Rectal smooth muscle tissue (tissue), 1 donor: Measurements from ENCODE around the gene RFWD3.

Source experiments
- H3K27ac ChIP-seq: one replicate; pipeline ENCODE4 v1.7.0; 2013; ENCODE audit warnings: low read depth, low read length, inconsistent platforms
- H3K27me3 ChIP-seq: one replicate; pipeline ENCODE4 v1.7.0; 2013; ENCODE audit warnings: low read length; ENCODE audit not compliant: control insufficient read depth, insufficient read depth
- H3K36me3 ChIP-seq: one replicate; pipeline ENCODE4 v1.7.0; 2013; ENCODE audit warnings: low read length; ENCODE audit not compliant: control insufficient read depth, insufficient read depth
- H3K4me1 ChIP-seq: one replicate; pipeline ENCODE4 v1.7.0; 2013; ENCODE audit warnings: low read length; ENCODE audit not compliant: control insufficient read depth, insufficient read depth
- H3K4me3 ChIP-seq: one replicate; pipeline ENCODE4 v1.7.0; 2013; ENCODE audit warnings: low read length
- H3K9ac ChIP-seq: one replicate; pipeline ENCODE4 v1.7.0; 2013; ENCODE audit warnings: low read length

RFWD3 gene

DNA sequence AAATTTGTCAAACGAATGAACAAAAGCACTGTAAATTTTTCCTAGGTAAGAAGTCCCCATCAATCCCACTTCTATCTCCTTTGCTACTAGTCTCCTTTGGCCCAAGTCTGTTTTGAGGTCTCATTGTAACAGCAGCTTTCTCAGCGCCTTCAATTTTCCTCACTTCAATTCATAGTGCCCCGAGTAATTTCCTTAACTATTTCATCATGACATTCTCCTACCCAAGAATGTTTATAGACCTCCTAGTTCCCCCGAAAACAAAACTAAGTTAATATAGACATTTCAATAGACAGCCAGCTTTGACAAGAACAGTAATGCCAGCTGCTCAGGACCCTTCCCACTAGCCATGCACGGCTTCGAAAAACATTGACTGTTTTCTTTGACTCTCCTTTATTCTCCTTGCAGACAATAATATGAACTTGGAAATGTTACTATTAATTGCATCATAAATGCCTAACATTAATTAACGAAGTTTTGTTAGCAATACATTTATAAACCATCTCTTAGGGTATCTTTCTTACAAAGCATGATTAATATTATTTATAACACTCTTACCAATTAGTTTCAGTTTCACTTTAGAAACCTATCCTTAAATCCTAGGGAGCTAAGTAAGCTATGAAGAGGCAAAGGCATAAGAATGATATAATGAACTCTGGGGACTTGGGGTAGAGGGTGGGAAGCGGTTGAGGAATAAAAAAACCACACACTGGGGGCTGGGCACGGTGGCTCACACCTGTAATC lies 82.6 kb downstream of the RFWD3 start:
- Histone ChIP-seq H3K4me3 (no peak overlapping the region), H3K36me3 (no peaks in the 10 kb centered on the region), H3K9ac (no peak overlapping the region), H3K4me1 (no peaks in the 10 kb centered on the region), H3K27ac (no peak overlapping the region), H3K27me3 (no peaks in the 10 kb centered on the region)

DNA sequence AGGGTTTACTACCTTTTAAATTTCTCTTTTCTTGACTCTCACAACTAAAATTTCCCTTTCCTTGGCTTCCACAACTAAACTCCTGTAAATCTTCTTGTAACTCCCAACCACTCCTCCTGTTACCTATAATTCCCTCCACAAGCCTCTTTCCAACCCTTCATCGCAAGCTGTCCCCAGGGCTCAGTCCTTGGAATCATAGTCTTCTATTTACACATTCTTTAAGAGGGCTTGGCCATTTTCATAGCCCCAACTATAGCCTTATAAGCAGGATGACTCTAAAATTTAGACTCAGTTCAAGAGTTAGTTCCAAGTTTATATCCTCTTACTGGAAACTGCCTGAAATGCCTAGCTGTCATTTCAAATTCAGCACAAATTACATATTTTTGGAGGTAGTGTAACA lies 83.7 kb downstream of the RFWD3 start:
- H3K4me3 ChIP-seq = no peak overlapping the region
- no peak overlapping the region for H3K9ac ChIP-seq
- H3K36me3 ChIP-seq = no peaks in the 10 kb centered on the region
- H3K4me1 ChIP-seq = no peaks in the 10 kb centered on the region
- H3K27me3 ChIP-seq = no peaks in the 10 kb centered on the region
- H3K27ac ChIP-seq = no peak overlapping the region

DNA sequence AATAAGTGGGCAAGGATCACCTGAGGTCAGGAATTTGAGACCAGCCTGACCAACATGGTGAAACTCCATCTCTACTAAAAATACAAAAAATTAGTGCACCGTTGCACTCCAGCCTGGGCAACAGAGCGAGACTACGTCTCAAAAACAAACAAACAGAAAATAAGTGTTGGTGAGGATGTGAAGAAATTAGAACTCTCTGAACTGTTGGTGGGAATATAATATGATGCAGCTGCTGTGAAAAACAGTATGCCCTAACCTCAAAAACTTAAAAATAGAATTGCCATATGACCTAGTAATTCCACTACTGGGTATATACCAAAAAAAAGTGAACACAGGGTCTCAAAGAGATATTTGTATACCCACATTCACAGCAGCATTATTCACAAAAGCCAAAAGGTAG lies 85.8 kb downstream of the RFWD3 start:
- H3K27me3 ChIP-seq = no peaks in the 10 kb centered on the region
- H3K27ac ChIP-seq = no peak overlapping the region
- no peak overlapping the region for H3K4me3 ChIP-seq
- no peaks in the 10 kb centered on the region for H3K4me1 ChIP-seq
- no peaks in the 10 kb centered on the region for H3K36me3 ChIP-seq
- no peak overlapping the region for H3K9ac ChIP-seq

DNA sequence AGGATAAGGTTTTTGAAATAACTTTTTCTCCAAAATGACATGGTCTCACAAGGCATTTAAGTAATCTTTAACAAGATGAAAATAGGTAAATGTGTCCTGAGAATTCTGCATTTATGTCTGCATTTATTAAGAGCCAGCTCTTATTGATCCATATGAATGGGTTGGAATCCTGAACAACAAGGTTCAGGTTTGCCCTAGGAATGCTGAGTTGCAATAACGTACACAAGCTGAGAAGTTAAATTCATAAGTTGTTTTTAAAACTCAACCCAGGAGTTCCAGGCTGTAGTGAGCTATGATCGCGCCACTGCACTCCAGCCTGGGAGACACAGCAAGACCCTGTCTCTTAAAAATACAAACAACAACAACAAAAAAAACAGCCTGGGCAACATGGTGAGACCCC lies 87.8 kb downstream of the RFWD3 start:
- no peak overlapping the region for H3K27ac ChIP-seq
- no peaks in the 10 kb centered on the region for H3K27me3 ChIP-seq
- no peaks in the 10 kb centered on the region for H3K36me3 ChIP-seq
- no peaks in the 10 kb centered on the region for H3K4me1 ChIP-seq
- H3K9ac ChIP-seq = no peak overlapping the region
- H3K4me3 ChIP-seq = no peak overlapping the region

GRCh38 chr16:74578433-74578832 lies 88.2 kb downstream of the RFWD3 start:
- Histone ChIP-seq H3K36me3 (no peaks in the 10 kb centered on the region), H3K4me1 (no peaks in the 10 kb centered on the region), H3K9ac (no peak overlapping the region), H3K4me3 (no peak overlapping the region), H3K27me3 (no peaks in the 10 kb centered on the region), H3K27ac (no peak overlapping the region)

DNA sequence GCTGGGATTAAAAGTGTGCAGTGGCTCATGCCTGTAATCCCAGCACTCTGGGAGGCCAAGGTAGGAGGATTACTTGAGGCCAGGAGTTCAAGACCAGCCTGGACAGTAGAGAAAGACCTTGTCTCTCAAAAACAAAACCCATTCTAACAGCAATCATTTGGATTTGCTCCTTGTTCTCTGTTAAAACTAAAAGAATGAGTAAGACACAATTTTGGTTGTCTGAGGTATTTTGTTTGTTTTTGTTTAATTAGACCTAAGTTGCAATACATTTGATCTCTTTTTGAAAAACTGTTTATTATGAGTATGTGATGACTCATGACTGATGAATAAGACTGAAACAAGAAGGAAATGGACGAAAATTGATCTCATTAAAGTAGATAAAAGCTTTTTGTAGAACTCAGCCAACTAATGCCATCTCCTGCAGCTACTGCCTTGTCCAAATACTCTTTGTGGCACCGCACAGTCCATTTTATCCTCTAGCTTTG lies 88.8 kb downstream of the RFWD3 start:
- Histone ChIP-seq H3K9ac (no peak overlapping the region), H3K4me3 (no peak overlapping the region), H3K4me1 (no peaks in the 10 kb centered on the region), H3K36me3 (no peaks in the 10 kb centered on the region), H3K27ac (no peak overlapping the region), H3K27me3 (no peaks in the 10 kb centered on the region)

DNA sequence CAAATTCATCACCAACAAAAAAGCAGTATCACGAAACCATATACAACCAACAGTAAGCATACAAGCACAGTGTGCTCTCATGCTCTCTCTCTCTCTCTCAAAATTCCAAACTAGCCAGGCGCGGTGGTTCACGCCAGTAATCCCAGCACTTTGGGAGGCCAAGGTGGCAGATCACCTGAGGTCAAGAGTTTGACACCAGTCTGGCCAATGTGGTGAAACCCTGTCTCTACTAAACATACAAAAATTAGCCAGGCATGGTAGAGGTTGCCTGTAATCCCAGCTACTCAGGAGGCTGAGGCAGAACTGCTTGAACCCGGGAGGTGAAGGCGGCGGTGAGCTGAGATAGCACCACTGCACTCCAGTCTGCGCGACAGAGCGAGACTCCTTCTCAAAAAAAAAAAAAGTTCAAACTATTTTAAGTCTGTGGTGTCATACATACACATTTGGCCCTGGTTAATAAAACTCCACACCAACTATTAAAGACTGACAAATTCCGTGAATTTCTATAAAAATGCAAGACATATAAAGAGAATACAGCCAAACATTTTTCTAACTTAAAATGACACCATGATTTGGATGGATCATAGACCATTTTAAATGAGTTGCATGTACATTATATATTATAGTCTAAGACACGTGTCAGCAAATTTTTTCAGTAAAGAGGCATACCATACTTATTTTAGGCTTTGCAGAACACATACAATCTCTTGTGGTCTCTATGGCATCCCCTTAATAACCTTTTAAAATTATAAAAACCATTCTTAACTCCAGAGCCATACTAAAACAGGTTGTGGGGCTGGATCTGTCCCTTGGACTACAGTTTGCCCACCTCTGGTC lies 90.7 kb downstream of the RFWD3 start:
- no peak overlapping the region for H3K4me3 ChIP-seq
- H3K27ac ChIP-seq = no peak overlapping the region
- no peaks in the 10 kb centered on the region for H3K4me1 ChIP-seq
- no peaks in the 10 kb centered on the region for H3K27me3 ChIP-seq
- H3K36me3 ChIP-seq = no peaks in the 10 kb centered on the region
- H3K9ac ChIP-seq = no peak overlapping the region

GRCh38 chr16:74575175-74575806 lies 91.4 kb downstream of the RFWD3 start:
- H3K9ac ChIP-seq = no peak overlapping the region
- no peak overlapping the region for H3K4me3 ChIP-seq
- no peaks in the 10 kb centered on the region for H3K4me1 ChIP-seq
- no peaks in the 10 kb centered on the region for H3K27me3 ChIP-seq
- no peak overlapping the region for H3K27ac ChIP-seq
- H3K36me3 ChIP-seq = no peaks in the 10 kb centered on the region

DNA sequence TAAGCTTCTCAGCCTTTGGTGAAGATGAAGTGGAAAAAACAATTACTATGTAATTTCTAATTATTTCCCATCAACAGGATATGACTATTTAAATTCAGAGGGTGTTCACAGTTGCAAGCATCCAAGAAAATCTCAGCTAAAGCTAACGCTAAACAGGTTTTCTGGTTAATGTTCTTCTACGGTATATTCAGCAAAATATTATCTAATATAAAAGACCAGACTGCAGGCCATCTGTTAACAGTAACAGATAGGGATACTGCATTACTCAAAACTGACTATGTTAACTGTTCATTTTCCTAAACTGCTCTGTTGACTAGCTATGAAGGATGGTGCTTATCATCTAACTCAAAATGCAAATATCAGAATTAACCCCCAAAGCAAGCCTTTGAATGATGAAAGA lies 92.5 kb downstream of the RFWD3 start:
- H3K27ac ChIP-seq = no peak overlapping the region
- H3K4me3 ChIP-seq = no peak overlapping the region
- no peak overlapping the region for H3K9ac ChIP-seq
- H3K4me1 ChIP-seq = no peaks in the 10 kb centered on the region
- no peaks in the 10 kb centered on the region for H3K36me3 ChIP-seq
- no peaks in the 10 kb centered on the region for H3K27me3 ChIP-seq

- H3K4me3 ChIP-seq = no peak overlapping the region
- H3K27ac ChIP-seq = no peak overlapping the region
- H3K4me1 ChIP-seq = no peaks in the 10 kb centered on the region
- no peaks in the 10 kb centered on the region for H3K36me3 ChIP-seq
- no peak overlapping the region for H3K9ac ChIP-seq
- no peaks in the 10 kb centered on the region for H3K27me3 ChIP-seq
Measured at GRCh38 chr16:74573622-74574021, 93.1 kb downstream of the RFWD3 start.
